Astrocyte of the cerebellum (primary cell): ENCODE measurements around the gene TTC36.
A peak's percentile ranks its signal among the peaks of the same experiment; 100 is the strongest.
"Not testable (repeated sequence)": the region's sequence is repeated elsewhere in the genome, so short reads cannot be mapped to it uniquely, and the experiment has no call there.

ENCODE experiments used
- DNase-seq: peaks from one replicate; pipeline ENCODE4 v3.0.0-alpha.2; 2011; ENCODE audit warnings: low read depth
- H3K4me3 ChIP-seq: 2 replicates; pipeline ENCODE4 v1.5.1; 2011; ENCODE audit warnings: mild to moderate bottlenecking, low read depth, low read length, moderate library complexity
- in situ Hi-C: cut with HindIII; loops from 2 replicates; pipeline ENCODE4 v1.10.0; 2017; ENCODE audit warnings: low sequenced_read_pairs
- TF ChIP-seq, protein P1 (sequence below): IDR thresholded peaks from 2 replicates; pipeline ENCODE4 v1.5.1; 2012; ENCODE audit warnings: low read length, low read depth, moderate library complexity, mild to moderate bottlenecking; ENCODE audit errors: missing control alignments

TTC36 gene

DNA sequence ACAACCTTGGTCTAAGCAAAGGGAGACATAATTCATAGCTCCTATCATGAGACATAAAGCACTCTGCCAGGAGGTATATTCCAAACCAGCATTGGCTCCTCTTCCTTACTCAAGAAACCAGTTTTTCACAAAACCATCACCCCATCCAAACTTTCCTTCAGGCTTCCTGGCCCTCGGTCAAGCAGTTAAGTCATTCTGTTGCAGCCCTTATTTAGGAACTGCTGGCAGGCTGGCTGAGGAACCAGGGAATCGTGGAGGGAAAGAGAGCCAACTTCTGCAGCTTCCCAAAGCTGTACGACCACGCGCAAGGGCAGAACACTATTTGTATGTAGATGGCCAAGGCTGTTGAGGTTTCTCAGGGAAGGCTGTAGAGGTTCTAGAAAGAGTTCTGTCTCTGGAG lies 37.8 kb downstream of the TTC36 start:
- in situ Hi-C loops: no loop called here
- no peak for DNase-seq
- TF ChIP-seq, protein P1, sequence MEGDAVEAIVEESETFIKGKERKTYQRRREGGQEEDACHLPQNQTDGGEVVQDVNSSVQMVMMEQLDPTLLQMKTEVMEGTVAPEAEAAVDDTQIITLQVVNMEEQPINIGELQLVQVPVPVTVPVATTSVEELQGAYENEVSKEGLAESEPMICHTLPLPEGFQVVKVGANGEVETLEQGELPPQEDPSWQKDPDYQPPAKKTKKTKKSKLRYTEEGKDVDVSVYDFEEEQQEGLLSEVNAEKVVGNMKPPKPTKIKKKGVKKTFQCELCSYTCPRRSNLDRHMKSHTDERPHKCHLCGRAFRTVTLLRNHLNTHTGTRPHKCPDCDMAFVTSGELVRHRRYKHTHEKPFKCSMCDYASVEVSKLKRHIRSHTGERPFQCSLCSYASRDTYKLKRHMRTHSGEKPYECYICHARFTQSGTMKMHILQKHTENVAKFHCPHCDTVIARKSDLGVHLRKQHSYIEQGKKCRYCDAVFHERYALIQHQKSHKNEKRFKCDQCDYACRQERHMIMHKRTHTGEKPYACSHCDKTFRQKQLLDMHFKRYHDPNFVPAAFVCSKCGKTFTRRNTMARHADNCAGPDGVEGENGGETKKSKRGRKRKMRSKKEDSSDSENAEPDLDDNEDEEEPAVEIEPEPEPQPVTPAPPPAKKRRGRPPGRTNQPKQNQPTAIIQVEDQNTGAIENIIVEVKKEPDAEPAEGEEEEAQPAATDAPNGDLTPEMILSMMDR: no peak
- H3K4me3 ChIP-seq: peak overlapping the region; percentile 55

DNA sequence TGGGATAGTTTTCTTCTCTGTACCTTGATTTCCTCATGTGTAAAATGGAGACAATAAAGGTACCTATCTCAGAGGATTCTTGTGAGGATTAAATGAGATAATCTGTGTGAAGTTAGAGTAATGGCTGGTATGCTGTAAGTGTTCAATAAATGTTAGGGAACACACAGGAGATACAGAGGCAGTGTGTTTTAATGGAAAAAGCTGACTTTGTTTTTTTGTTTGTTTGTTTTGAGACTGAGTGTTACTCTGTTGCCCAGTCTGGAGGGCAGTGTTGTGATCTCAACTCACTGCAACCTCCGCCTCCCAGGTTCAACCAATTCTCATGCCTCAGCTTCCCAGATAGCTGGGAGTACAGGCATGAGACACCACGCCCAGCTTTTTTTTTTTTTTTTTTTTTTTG lies 42.4 kb downstream of the TTC36 start:
- no peak for DNase-seq
- in situ Hi-C loops: no loop called here
- no peak overlapping the region for H3K4me3 ChIP-seq
- TF ChIP-seq, protein P1: no peak

GRCh38 chr11:118570787-118571186 lies 43.5 kb downstream of the TTC36 start:
- TF ChIP-seq, protein P1: no peak
- H3K4me3 ChIP-seq: no peak overlapping the region
- in situ Hi-C loops: no loop called here
- no peak for DNase-seq

DNA sequence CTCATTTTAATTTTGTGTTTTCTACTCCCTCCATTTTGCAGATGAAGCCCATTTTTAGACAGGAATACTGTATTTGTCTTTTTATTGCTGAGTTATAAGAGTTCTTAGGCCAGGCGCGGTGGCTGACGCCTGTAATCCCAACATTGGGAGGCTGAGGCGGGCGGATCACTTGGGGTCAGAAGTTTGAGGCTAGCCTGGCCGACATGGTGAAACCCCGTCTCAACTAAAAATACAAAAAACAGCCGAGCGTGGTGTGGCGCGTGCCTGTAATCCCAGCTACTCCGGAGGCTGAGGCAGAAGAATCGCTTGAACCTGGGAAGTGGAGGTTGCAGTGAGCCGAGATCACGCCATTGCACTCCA lies 44.4 kb downstream of the TTC36 start:
- in situ Hi-C loops, DNase-seq: not testable (repeated sequence)
- H3K4me3 ChIP-seq: peak overlapping the region; percentile 95

DNA sequence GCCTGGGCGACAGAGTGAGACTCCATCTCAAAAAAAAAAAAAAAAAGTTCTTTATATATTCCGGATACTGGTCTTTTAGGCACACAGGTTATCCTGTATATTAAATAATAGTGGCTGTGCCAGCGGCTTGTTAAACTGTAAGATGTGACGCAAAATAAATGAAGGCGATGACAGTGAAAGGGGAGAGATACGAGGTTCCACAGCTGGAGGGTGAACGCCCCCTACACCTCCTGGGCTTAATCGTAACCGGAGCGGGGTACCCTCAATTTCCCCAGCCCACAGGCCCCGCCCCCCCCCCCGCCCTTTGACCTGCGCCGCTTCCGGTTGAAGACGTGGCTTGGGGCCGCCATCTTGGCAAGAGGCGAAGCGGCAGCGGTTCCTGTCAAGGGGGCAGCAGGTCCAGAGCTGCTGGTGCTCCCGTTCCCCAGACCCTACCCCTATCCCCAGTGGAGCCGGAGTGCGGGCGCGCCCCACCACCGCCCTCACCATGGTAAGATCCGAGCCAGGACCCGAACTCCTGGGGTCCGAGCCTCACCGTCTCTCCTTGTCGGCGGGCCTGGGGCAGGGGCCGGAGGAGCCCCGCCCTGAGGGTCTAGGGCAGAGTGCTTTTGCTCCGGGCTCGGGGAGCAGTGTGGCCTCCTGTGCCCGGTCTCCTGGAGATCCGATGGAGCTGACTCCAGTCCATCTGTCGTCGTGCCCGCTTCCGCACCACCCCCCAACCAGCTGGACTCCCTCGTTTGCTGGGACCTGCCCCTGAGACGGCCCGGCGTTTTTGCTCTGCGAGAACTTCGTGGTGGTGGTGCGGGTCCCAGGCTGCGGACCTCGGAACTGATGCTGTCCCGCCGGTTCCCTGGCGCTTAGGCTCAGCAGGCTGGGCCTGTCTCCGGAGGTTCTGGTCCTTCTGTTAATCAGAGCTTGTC lies 45.0 kb downstream of the TTC36 start, which contains the start of gene ARCN1:
Gene ARCN1, plus strand, starts transcription at position 349 of the 920 bp plus-strand sequence. Its CDS starts 139 bp downstream, at position 488.
- peak within 1 kb of the TSS; percentile 95 for H3K4me3 ChIP-seq
- in situ Hi-C loops: no loop called here
- TF ChIP-seq, protein P1: no peak
- peak; percentile 38 for DNase-seq

- peak overlapping the region; percentile 95 for H3K4me3 ChIP-seq
- no peak for DNase-seq
- TF ChIP-seq, protein P1: no peak
- in situ Hi-C loops: no loop called here
Measured at GRCh38 chr11:118572981-118573550, 45.8 kb downstream of the TTC36 start.

- in situ Hi-C loops: no loop called here
- H3K4me3 ChIP-seq: no peak overlapping the region
- TF ChIP-seq, protein P1: no peak
- no peak for DNase-seq
Measured at GRCh38 chr11:118574636-118575035, 47.4 kb downstream of the TTC36 start.

GRCh38 chr11:118577995-118578394 lies 50.7 kb downstream of the TTC36 start:
- in situ Hi-C loops, DNase-seq, H3K4me3 ChIP-seq: not testable (repeated sequence)
